OCI-LY1 (cell line): ENCODE data around the gene IKBIP.

Experiments used
- CTCF ChIP-seq: fragments of 200-600 bp; sonication (generic), shearing (Covaris generic); IDR thresholded peaks from 2 replicates; pipeline ENCODE4 v1.5.1; 2017; ENCODE audit warnings: mild to moderate bottlenecking, antibody characterized with exemption, low read length, moderate library complexity, mixed read lengths
- EZH2 ChIP-seq: fragments of 200-600 bp; sonication (generic), shearing (Covaris generic); IDR thresholded peaks from 2 replicates; pipeline ENCODE4 v1.8.0; 2017; ENCODE audit warnings: borderline replicate concordance, mixed run types, mild to moderate bottlenecking, antibody characterized with exemption, low read length, moderate library complexity, mixed read lengths

- no peak for TF ChIP-seq CTCF
- TF ChIP-seq EZH2, result no peak
Observed at GRCh38 chr12:98674841-98675240, 30.3 kb upstream of the IKBIP start.
